ENCODE data around the gene FOXL2NB.

- TF ChIP-seq CTCF (IDR thresholded peaks at IDR 0.05): no peak
- TF ChIP-seq POLR2A (IDR thresholded peaks at IDR 0.05): no peak
- no peak for TF ChIP-seq POLR2AphosphoS5 (IDR thresholded peaks at IDR 0.05)
Observed at GRCh38 chr3:138943724-138944653, 3.0 kb upstream of the FOXL2NB start.

Data from transverse colon (tissue), 4 donors.